Suprapubic skin (tissue), 4 donors: ENCODE measurements around the gene PGC. TPM values are rescaled to one million over a fixed set of nuclear protein-coding genes. Genes with fewer than 3 reads are reported as not detected.

ENCODE experiments used
- DNase-seq, 2 donors: peaks; one replicate each; pipeline ENCODE4 v3.0.0-alpha.2; 2019; ENCODE audit warnings: low spot score in 2 of 2
- H3K27ac ChIP-seq: fragments of 200-600 bp; sonication (generic); one replicate; pipeline ENCODE4 v1.5.1; 2019
- H3K27me3 ChIP-seq: fragments of 200-600 bp; sonication (generic); one replicate; pipeline ENCODE4 v1.5.1; 2019
- H3K36me3 ChIP-seq: fragments of 200-600 bp; sonication (generic); one replicate; pipeline ENCODE4 v1.5.1; 2019
- H3K4me1 ChIP-seq: fragments of 200-600 bp; sonication (generic); one replicate; pipeline ENCODE4 v1.5.1; 2019
- H3K4me3 ChIP-seq: fragments of 200-600 bp; sonication (generic); one replicate; pipeline ENCODE4 v1.5.1; 2019; ENCODE audit warnings: mild to moderate bottlenecking
- H3K9me3 ChIP-seq: fragments of 200-600 bp; sonication (generic); one replicate; pipeline ENCODE4 v1.5.1; 2019
- CTCF ChIP-seq, 2 donors: fragments of 200-600 bp in 1 of 2; fragments of 450-650 bp in 1 of 2; sonication (generic) in 1 of 2; IDR thresholded peaks; one replicate each; pipeline ENCODE4 v1.5.1; 2016 to 2019; ENCODE audit warnings: antibody characterized with exemption in 2 of 2, mild to moderate bottlenecking in 1 of 2, moderate library complexity in 1 of 2
- EP300 ChIP-seq: sonication (generic); formaldehyde crosslinking; IDR thresholded peaks from one replicate; pipeline ENCODE4 v1.6.1; 2017; ENCODE audit warnings: antibody characterized with exemption
- POLR2A ChIP-seq, 2 donors: fragments of 450-650 bp; IDR thresholded peaks; one replicate each; pipeline ENCODE4 v1.6.1; 2017; ENCODE audit warnings: antibody characterized with exemption in 2 of 2, mild to moderate bottlenecking in 2 of 2, moderate library complexity in 2 of 2
- POLR2AphosphoS5 ChIP-seq, 3 donors: sonication (generic); formaldehyde crosslinking; IDR thresholded peaks; one replicate each; pipeline ENCODE4 v1.6.1; 2017; ENCODE audit warnings: antibody characterized with exemption in 3 of 3
- WGBS: methylation state at CpG from one replicate; pipeline ENCODE4 v1.1.5; 2018; 5-methylcytosine and 5-hydroxymethylcytosine counted together
- total RNA-seq, 4 donors: library from RNA; depleted of rRNA; stranded (reverse); fragments of >200 nt; gene quantifications; one replicate each; pipeline ENCODE4 v1.1.0, GENCODE V29; 2016

PGC gene
- total RNA-seq, 4 donors from 2014 or later, result not detected

- Histone ChIP-seq H3K27ac (no peak overlapping the region), H3K9me3 (no peaks in the 10 kb centered on the region), H3K27me3 (peaks cover 4% of the 10 kb centered on the region), H3K4me3 (no peak overlapping the region), H3K36me3 (no peaks in the 10 kb centered on the region), H3K4me1 (no peaks in the 10 kb centered on the region)
- TF ChIP-seq CTCF (IDR thresholded peaks at IDR 0.05), result no peak
- TF ChIP-seq POLR2AphosphoS5 (IDR thresholded peaks at IDR 0.05), result no peak
- no peak for TF ChIP-seq EP300
- TF ChIP-seq POLR2A (IDR thresholded peaks at IDR 0.05), result no peak
- DNase-seq, result no peak
- 93% methylated on average over 8 of the region's 13 CpGs for WGBS
These were observed 12.1 kb upstream of the PGC start for GRCh38 chr6:41759106-41759904.

GRCh38 chr6:41758641-41759035 lies 11.4 kb upstream of the PGC start:
- TF ChIP-seq POLR2A (IDR thresholded peaks at IDR 0.05), result no peak
- Histone ChIP-seq H3K4me3 (no peak overlapping the region), H3K27me3 (peaks cover 4% of the 10 kb centered on the region), H3K36me3 (no peaks in the 10 kb centered on the region), H3K4me1 (no peaks in the 10 kb centered on the region), H3K27ac (no peak overlapping the region), H3K9me3 (no peaks in the 10 kb centered on the region)
- no peak for DNase-seq
- 95% methylated on average over 6 of the region's 6 CpGs for whole genome bisulfite sequencing

GRCh38 chr6:41757931-41758640 lies 10.9 kb upstream of the PGC start:
- 82% methylated on average over 7 of the region's 8 CpGs for WGBS
- no peak for DNase-seq
- H3K27ac ChIP-seq, result no peak overlapping the region
- no peaks in the 10 kb centered on the region for H3K4me1 ChIP-seq
- peaks cover 4% of the 10 kb centered on the region for H3K27me3 ChIP-seq
- H3K4me3 ChIP-seq, result no peak overlapping the region
- no peaks in the 10 kb centered on the region for H3K36me3 ChIP-seq
- no peaks in the 10 kb centered on the region for H3K9me3 ChIP-seq
- TF ChIP-seq EP300 (no peak), POLR2A (IDR thresholded peaks at IDR 0.05) (no peak)

- TF ChIP-seq POLR2AphosphoS5 (IDR thresholded peaks at IDR 0.05) (no peak), EP300 (no peak), CTCF (IDR thresholded peaks at IDR 0.05) (no peak), POLR2A (IDR thresholded peaks at IDR 0.05) (no peak)
- DNase-seq, result no peak
- Histone ChIP-seq H3K27me3 (peaks cover 4% of the 10 kb centered on the region), H3K36me3 (no peaks in the 10 kb centered on the region), H3K9me3 (no peaks in the 10 kb centered on the region), H3K4me1 (no peaks in the 10 kb centered on the region), H3K4me3 (no peak overlapping the region), H3K27ac (no peak overlapping the region)
- 86% methylated on average over 6 of the region's 6 CpGs for WGBS
These were observed 10.1 kb upstream of the PGC start for GRCh38 chr6:41757271-41757670.

- no peaks in the 10 kb centered on the region for H3K36me3 ChIP-seq
- H3K9me3 ChIP-seq, result no peaks in the 10 kb centered on the region
- no peak overlapping the region for H3K4me3 ChIP-seq
- peaks cover 4% of the 10 kb centered on the region for H3K27me3 ChIP-seq
- no peak overlapping the region for H3K27ac ChIP-seq
- no peak for TF ChIP-seq POLR2AphosphoS5 (IDR thresholded peaks at IDR 0.05)
- no peak for TF ChIP-seq CTCF (IDR thresholded peaks at IDR 0.05)
- no peak for TF ChIP-seq POLR2A (IDR thresholded peaks at IDR 0.05)
- TF ChIP-seq EP300, result no peak
- DNase-seq, result no peak
- no peaks in the 10 kb centered on the region for H3K4me1 ChIP-seq
- WGBS, result 62% methylated on average over 9 of the region's 13 CpGs
These were observed 9.2 kb upstream of the PGC start for GRCh38 chr6:41756354-41756753.

GRCh38 chr6:41755895-41756294 lies 8.7 kb upstream of the PGC start:
- DNase-seq, result no peak
- 72% methylated on average over 4 of the region's 4 CpGs for WGBS

More at GRCh38 chr6:41755895-41756294, 8.7 kb upstream of the PGC start:
- H3K4me1 ChIP-seq, result no peaks in the 10 kb centered on the region
- no peaks in the 10 kb centered on the region for H3K9me3 ChIP-seq
- TF ChIP-seq POLR2AphosphoS5 (IDR thresholded peaks at IDR 0.05) (no peak), CTCF (IDR thresholded peaks at IDR 0.05) (no peak), EP300 (no peak), POLR2A (IDR thresholded peaks at IDR 0.05) (no peak)
- no peak overlapping the region for H3K27ac ChIP-seq
- no peaks in the 10 kb centered on the region for H3K36me3 ChIP-seq
- no peak overlapping the region for H3K4me3 ChIP-seq
- peaks cover 4% of the 10 kb centered on the region for H3K27me3 ChIP-seq
